GM12873 (cell line): ENCODE results near the gene OPA1.

ENCODE experiments used
- TF ChIP-seq, protein P1 (sequence below): IDR thresholded peaks from 2 replicates; pipeline ENCODE4 v1.5.1; 2012; ENCODE audit warnings: low read depth, mild to moderate bottlenecking, moderate library complexity, low read length, control low read depth; ENCODE audit not compliant: insufficient read depth; ENCODE audit errors: missing control alignments

Gene OPA1

DNA sequence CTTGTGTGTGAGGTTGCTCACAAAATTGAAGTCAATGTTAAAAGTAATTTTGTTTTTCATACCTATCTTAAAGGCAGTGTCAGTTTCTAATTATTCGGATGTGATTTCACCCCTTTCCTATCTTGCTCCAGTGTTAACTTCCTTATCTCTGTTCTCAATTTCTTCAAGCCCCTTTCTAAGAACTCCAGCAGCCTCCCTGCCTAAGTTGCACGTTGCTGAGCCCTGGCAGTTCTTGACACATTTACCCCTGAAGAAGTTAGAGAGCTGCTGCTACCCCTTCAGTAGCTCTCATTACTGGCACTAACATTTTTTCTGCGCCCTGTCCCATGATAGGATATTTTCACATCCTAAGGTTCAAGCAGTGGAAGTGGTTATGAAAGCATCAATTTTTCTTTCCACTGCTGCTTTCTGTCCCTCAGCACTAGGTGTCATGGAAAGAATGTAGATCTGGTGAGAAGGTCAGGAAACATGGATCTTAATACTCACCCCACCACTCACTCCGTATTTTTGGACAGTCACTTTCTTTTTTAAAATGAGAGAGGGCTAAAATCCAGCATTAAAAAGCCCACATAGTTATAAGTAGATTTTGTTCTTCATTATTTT, 62.9 kb downstream of the OPA1 start:
- TF ChIP-seq, protein P1, sequence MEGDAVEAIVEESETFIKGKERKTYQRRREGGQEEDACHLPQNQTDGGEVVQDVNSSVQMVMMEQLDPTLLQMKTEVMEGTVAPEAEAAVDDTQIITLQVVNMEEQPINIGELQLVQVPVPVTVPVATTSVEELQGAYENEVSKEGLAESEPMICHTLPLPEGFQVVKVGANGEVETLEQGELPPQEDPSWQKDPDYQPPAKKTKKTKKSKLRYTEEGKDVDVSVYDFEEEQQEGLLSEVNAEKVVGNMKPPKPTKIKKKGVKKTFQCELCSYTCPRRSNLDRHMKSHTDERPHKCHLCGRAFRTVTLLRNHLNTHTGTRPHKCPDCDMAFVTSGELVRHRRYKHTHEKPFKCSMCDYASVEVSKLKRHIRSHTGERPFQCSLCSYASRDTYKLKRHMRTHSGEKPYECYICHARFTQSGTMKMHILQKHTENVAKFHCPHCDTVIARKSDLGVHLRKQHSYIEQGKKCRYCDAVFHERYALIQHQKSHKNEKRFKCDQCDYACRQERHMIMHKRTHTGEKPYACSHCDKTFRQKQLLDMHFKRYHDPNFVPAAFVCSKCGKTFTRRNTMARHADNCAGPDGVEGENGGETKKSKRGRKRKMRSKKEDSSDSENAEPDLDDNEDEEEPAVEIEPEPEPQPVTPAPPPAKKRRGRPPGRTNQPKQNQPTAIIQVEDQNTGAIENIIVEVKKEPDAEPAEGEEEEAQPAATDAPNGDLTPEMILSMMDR, result no peak

DNA sequence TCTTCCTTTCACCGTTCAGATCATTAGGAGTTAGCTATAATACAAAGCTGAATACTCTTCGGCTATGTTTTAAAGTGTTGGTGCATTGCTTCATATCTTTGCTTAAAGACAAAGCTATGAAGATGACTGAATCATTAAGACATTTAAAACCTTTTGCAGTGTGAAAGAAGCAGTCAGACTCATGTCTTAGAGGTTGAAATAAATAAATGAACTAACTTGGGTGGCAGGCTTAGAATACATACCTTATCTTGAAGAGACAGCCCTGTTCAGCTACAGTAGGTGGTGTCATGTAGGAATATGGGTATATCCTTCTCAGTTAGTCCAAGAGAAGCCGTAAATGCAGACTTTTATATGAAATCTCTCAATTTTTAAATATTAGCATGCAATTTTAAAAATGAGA, 63.4 kb downstream of the OPA1 start:
- TF ChIP-seq, protein P1, result no peak

DNA sequence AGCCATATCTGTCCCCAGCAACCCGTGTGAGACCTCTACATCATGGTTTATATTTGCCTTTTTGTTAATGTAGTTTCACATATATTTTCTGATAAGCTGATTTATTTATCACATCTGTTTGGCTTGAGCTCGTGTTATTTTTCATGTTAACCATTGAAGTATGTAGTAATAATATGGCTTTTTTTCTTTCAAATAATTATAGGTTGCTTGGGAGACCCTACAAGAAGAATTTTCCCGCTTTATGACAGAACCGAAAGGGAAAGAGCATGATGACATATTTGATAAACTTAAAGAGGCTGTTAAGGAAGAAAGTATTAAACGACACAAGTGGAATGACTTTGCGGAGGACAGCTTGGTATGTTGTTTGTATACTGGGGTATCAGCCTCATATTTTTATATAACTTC, 63.9 kb downstream of the OPA1 start:
- TF ChIP-seq, protein P1, result no peak

DNA sequence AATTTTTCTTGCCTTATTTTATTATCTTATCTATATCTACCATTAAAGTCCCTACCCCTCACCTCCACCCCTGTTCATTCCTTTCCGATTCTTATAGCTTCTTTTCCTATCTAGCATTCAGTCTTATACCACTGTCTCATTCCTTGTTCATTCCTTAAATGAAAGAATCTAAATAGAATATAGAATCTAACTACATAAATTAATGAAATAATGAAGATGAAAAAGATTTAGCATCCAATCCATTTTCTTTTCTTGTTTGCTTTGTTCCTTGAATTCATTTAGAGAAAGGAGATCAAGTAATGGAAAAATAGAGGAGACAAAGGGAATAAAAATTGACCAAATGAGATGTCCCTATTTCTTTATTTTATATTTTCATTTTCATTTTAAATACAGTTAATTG, 67.2 kb downstream of the OPA1 start:
- TF ChIP-seq, protein P1, result no peak

DNA sequence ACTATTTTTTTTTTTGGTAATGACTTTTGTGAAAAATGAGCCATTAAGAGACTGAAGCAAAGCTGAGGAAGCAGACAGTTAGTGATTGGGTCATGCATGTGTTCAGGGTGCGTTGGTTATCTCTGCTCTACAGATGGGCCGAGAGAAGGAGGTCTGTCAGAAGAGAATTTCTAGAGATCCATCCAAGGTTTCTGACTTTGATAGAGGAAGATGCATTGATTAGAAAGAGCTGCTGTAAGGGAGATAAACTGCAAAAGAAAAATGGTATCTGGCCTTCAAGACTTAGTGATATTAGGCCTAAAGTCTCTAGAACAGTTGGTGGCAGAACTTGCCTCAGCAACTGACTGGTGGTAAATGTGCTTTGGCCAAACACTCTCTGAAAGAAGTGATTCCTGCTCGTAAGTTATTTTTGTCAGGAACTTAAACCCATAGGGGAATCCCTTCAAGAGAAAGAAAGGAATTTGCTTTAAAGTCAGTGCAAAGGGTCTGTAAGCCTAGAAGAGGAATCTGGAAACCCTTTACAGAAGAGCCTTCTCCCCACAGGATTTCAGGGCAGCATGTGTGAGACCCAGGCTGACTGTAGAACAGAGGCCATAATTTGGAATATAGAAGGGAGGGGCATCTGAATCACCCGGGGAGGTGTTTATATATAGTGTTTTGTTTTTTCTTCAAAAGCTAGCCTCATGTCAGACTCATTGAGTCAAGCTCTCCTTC, 67.8 kb downstream of the OPA1 start:
- TF ChIP-seq, protein P1, result no peak

DNA sequence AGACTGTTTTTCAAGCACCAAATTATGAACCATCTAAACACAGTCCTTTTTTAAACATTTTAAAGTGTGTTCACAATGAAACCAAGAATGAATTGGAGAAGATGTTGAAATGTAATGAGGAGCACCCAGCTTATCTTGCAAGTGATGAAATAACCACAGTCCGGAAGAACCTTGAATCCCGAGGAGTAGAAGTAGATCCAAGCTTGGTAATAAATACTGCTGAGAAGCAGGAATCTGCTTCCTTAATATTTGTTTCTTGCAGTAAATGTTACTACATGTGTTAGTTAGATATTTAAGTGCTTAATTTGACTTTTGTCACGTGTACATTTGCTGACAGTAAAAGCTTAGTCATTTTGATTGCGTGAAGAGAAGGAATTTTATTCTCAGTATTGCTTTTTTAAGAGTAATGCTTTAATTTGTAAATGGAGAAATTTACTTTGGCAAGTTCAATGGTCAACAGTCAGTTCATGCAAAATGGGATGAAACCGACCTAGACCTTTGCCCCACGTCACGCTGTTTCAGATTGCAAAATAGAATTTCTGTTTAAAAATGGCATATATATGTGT, 69.8 kb downstream of the OPA1 start:
- TF ChIP-seq, protein P1, result no peak

DNA sequence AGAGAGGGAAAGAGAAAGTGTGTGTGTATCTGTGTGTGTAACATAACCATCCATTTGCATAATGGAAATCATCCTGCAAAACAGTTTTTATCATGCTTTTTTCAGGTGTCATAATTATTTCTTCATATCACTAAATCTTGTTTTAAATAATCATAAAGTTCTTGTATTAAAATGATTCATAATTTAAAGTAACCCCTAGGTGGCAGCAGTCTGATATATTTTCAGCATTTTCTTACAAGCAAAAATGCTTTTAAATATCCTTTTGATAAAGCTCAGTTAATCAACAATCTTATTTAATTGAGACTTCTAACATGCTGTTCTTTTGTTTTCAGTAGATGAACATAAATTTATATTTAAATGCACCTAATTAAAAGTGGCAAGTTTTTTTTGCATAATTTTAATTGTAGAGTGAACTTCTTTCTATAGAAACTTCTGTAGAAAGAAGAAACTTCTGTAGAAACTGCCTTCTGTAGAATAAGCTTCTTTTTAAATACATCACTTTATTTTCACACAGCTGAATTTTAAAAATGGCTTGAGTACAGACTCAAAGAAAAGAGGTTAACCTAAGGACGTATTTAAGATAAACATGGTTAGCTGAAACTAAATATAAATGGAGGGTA, 72.5 kb downstream of the OPA1 start:
- TF ChIP-seq, protein P1, result peak; percentile 31
